B cell (primary cell): ENCODE results near the gene HES5. TPM values are rescaled to one million over a fixed set of nuclear protein-coding genes. Genes with fewer than 3 reads are reported as not detected.
A peak's percentile ranks its signal among the peaks of the same experiment; 100 is the strongest.

Experiments used
- ATAC-seq: fragments of 200-7000 bp; cut with Tn5 transposase; one replicate; pipeline ENCODE4 v1.10.0; 2021; ENCODE audit warnings: low read depth, mild to moderate bottlenecking, moderate number of reproducible peaks, moderate library complexity
- CTCF ChIA-PET: fragments of 350-600 bp; sonication (Branson Sonifier 250); formaldehyde crosslinking; loops from one replicate; lab custom pipeline; 2021; ENCODE audit warnings: antibody characterized with exemption, inconsistent platforms; lab: Charles Lee
- POLR2A ChIA-PET: fragments of 350-600 bp; sonication (Branson Sonifier 250); formaldehyde crosslinking; loops from one replicate; lab custom pipeline; 2021; ENCODE audit warnings: antibody characterized with exemption; lab: Charles Lee
- DNase-seq: peaks from one replicate; pipeline ENCODE4 v3.0.0; 2013
- H2AFZ ChIP-seq: 2 replicates; pipeline ENCODE4 v1.6.1; 2012; ENCODE audit warnings: mild to moderate bottlenecking, low read depth, low read length; ENCODE audit not compliant: insufficient read depth, poor library complexity, severe bottlenecking
- H3K27ac ChIP-seq, 2 donors: 1 replicate in 1 of 2; 2 replicates in 1 of 2; pipeline ENCODE4 v1.5.1; 2012 to 2013; ENCODE audit warnings: low read length in 2 of 2, mild to moderate bottlenecking in 2 of 2, moderate library complexity in 1 of 2
- H3K27me3 ChIP-seq, 4 experiments: fragments of 200-600 bp in 1 of 4; sonication (generic) in 1 of 4; replicated peaks in 1 of 4; 1 replicate in 2 of 4; 2 replicates in 2 of 4; pipeline versions ENCODE4 v1.6.1 to v1.7.0; 2013 to 2016; ENCODE audit warnings: low read length in 3 of 4, mild to moderate bottlenecking in 2 of 4, mixed read lengths in 1 of 4, moderate library complexity in 1 of 4; ENCODE audit not compliant: insufficient read depth in 4 of 4, control insufficient read depth in 3 of 4; ENCODE audit errors: control extremely low read depth in 1 of 4
- H3K36me3 ChIP-seq, 2 experiments: replicated peaks in 1 of 2; 1 replicate in 1 of 2; 2 replicates in 1 of 2; pipeline versions ENCODE4 v1.6.1 to v1.7.1; 2013; ENCODE audit warnings: low read length in 1 of 2; ENCODE audit not compliant: insufficient read depth in 2 of 2, control insufficient read depth in 1 of 2; ENCODE audit errors: control extremely low read depth in 1 of 2, extremely low read depth in 1 of 2
- H3K4me1 ChIP-seq, 2 donors: fragments of 200-600 bp in 1 of 2; sonication (generic) in 1 of 2; 1 replicate in 1 of 2; 2 replicates in 1 of 2; pipeline versions ENCODE4 v1.5.1 to v1.6.1; 2013 to 2017; ENCODE audit warnings: low read length in 2 of 2; ENCODE audit not compliant: control insufficient read depth in 2 of 2, insufficient read depth in 2 of 2
- H3K4me2 ChIP-seq: replicated peaks from 2 replicates; pipeline ENCODE3; 2012; ENCODE audit warnings: mild to moderate bottlenecking, low read depth, low read length; ENCODE audit not compliant: poor library complexity, severe bottlenecking
- H3K4me3 ChIP-seq, 5 experiments: fragments of 200-600 bp in 1 of 5; sonication (generic) in 1 of 5; 1 replicate in 3 of 5; 2 replicates in 2 of 5; pipeline versions ENCODE4 v1.5.1 to v1.7.0; 2011 to 2016; ENCODE audit warnings: low read length in 4 of 5, mild to moderate bottlenecking in 4 of 5, low read depth in 2 of 5, control low read depth in 1 of 5, moderate library complexity in 1 of 5; ENCODE audit not compliant: insufficient read depth in 1 of 5; ENCODE audit errors: control extremely low read depth in 1 of 5, extremely low read depth in 1 of 5
- H3K79me2 ChIP-seq: fragments of 200-600 bp; sonication (generic); one replicate; pipeline ENCODE4 v1.6.0; 2016; ENCODE audit warnings: low read length; ENCODE audit not compliant: control insufficient read depth, insufficient read depth
- H3K9ac ChIP-seq: fragments of 200-600 bp; sonication (generic); 2 replicates; pipeline ENCODE4 v1.6.1; 2017; ENCODE audit warnings: mild to moderate bottlenecking, low read length, moderate library complexity
- H3K9me3 ChIP-seq, 3 donors: one replicate each; pipeline versions ENCODE4 v1.6.1 to v1.7.1; 2013; ENCODE audit warnings: low read length in 2 of 3; ENCODE audit not compliant: control insufficient read depth in 2 of 3, insufficient read depth in 1 of 3; ENCODE audit errors: control extremely low read depth in 1 of 3
- H4K20me1 ChIP-seq: 2 replicates; pipeline ENCODE4 v1.6.0; 2012; ENCODE audit warnings: mild to moderate bottlenecking, low read length; ENCODE audit not compliant: insufficient read depth, control insufficient read depth, poor library complexity, severe bottlenecking
- H3K27ac Mint-ChIP-seq: one replicate; pipeline ENCODE4 v1.8.0; 2021; ENCODE audit warnings: mixed read lengths
- H3K27me3 Mint-ChIP-seq: one replicate; pipeline ENCODE4 v1.8.0; 2021; ENCODE audit warnings: mixed read lengths
- H3K4me1 Mint-ChIP-seq: one replicate; pipeline ENCODE4 v1.8.0; 2021; ENCODE audit warnings: mixed read lengths
- H3K4me3 Mint-ChIP-seq: one replicate; pipeline ENCODE4 v1.8.0; 2021; ENCODE audit warnings: mixed read lengths
- H3K9me3 Mint-ChIP-seq: one replicate; pipeline ENCODE4 v1.8.0; 2022; ENCODE audit warnings: mixed read lengths; ENCODE audit not compliant: insufficient read depth
- EZH2 ChIP-seq: IDR thresholded peaks from 2 replicates; pipeline ENCODE4 v1.6.1; 2012; ENCODE audit warnings: borderline replicate concordance, low read depth, mild to moderate bottlenecking, moderate library complexity, low read length; ENCODE audit not compliant: insufficient read depth, poor library complexity, severe bottlenecking
- WGBS: methylation state at CpG from one replicate; pipeline ENCODE4 v1.1.5; 2013; ENCODE audit warnings: missing lambda C conversion rate; ENCODE audit not compliant: insufficient coverage; 5-methylcytosine and 5-hydroxymethylcytosine counted together
- intact Hi-C: fragments of 100-400 bp; cut with micrococcal nuclease; formaldehyde crosslinking; loops from one replicate; pipeline ENCODE4 v1.10.0; 2022
- polyA plus RNA-seq: library from polyadenylated mRNA; depleted of rRNA; stranded (reverse); fragments of >200 nt; gene quantifications from 2 replicates; pipeline ENCODE4 v1.2.3, GENCODE V29; 2012
- total RNA-seq, 2 donors: library from RNA; stranded (reverse); fragments of 120-200 nt in 1 of 2; gene quantifications; 1 replicate in 1 of 2; 2 replicates in 1 of 2; pipeline versions ENCODE4 v1.2.3 to v1.2.4, GENCODE V29; 2013 to 2022
- TF ChIP-seq, protein P1 (sequence below): fragments of 200-600 bp; IDR thresholded peaks from one replicate; pipeline ENCODE4 v1.8.0; 2022; ENCODE audit warnings: antibody characterized with exemption, mild to moderate bottlenecking

Gene HES5
- total and polyA plus RNA-seq, 2 donors (not counting 1 experiment from before 2014, with no cell fraction given) = not detected

GRCh38 chr1:2497891-2498290 lies 32.2 kb downstream of the HES5 start:
- Histone ChIP-seq H3K9ac (no peak overlapping the region), H3K4me3 (no peak overlapping the region), H3K9me3 (peaks cover 0 to 2% (median 0%) of the 10 kb centered on the region in 3 donors), H3K79me2 (no peaks in the 10 kb centered on the region), H3K4me1 (peaks cover 80 to 88% of the 10 kb centered on the region in 2 donors), H2AFZ (no peak overlapping the region), H3K4me2 (peak overlapping the region; percentile 81), H4K20me1 (no peaks in the 10 kb centered on the region), H3K27me3 (no peaks in the 10 kb centered on the region), H3K27ac (no peak overlapping the region), H3K36me3 (no peaks in the 10 kb centered on the region)
- DNase-seq (no peak), ATAC-seq (no peak)
- intact Hi-C loops = loop anchor here (5.0 kb wide), 1 partner anchor 49 kb away; no protein-coding TSS in a partner anchor
- ChIA-PET CTCF (interaction anchor here (0.6 kb wide), 1 partner anchor 22 kb away, joined by 3 read pairs; no protein-coding TSS in a partner anchor), POLR2A (interaction anchor here (0.8 kb wide), 1 partner anchor 28 kb away, joined by 4 read pairs; the partner anchor contains the start of gene PANK4)
- H3K27ac Mint-ChIP-seq = peak overlapping the region; percentile 67
- no peaks in the 10 kb centered on the region for H3K27me3 Mint-ChIP-seq
- 57% methylated on average over 3 of the region's 4 CpGs for WGBS
- H3K4me3 Mint-ChIP-seq = peak overlapping the region; percentile 45
- H3K4me1 Mint-ChIP-seq = peaks cover 71% of the 10 kb centered on the region
- no peaks in the 10 kb centered on the region for H3K9me3 Mint-ChIP-seq
- no peak for TF ChIP-seq EZH2
- TF ChIP-seq, protein P1, sequence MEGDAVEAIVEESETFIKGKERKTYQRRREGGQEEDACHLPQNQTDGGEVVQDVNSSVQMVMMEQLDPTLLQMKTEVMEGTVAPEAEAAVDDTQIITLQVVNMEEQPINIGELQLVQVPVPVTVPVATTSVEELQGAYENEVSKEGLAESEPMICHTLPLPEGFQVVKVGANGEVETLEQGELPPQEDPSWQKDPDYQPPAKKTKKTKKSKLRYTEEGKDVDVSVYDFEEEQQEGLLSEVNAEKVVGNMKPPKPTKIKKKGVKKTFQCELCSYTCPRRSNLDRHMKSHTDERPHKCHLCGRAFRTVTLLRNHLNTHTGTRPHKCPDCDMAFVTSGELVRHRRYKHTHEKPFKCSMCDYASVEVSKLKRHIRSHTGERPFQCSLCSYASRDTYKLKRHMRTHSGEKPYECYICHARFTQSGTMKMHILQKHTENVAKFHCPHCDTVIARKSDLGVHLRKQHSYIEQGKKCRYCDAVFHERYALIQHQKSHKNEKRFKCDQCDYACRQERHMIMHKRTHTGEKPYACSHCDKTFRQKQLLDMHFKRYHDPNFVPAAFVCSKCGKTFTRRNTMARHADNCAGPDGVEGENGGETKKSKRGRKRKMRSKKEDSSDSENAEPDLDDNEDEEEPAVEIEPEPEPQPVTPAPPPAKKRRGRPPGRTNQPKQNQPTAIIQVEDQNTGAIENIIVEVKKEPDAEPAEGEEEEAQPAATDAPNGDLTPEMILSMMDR = no peak

DNA sequence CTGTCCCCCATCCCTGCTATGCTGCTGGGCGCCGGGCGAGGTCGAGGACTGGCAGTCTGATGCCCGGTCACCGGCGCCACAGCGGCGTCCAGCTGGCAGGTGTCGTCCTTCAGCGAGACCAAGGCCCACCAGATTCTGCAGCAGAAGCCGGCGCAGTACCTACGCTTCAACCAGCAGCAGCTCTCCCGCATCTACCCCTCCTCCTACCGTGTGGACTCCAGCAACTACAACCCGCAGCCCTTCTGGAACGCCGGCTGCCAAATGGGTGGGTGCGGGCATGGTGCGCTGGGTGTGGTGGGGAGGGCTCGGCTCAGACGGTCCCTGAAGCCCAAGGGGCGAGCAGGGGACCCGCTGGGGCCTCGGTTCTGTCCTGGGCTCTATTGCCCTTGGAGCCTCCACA lies 33.3 kb downstream of the HES5 start:
- intact Hi-C loops = loop anchor here (5.0 kb wide), 1 partner anchor 51 kb away; no protein-coding TSS in a partner anchor
- no peak for ATAC-seq
- ChIA-PET CTCF (interaction anchor here (1.0 to 1.5 kb wide), 3 partner anchors 51 to 82 kb away, joined by 3 to 5 read pairs (median 3); no protein-coding TSS in a partner anchor), POLR2A (interaction anchor here (0.6 to 1.6 kb wide), 4 partner anchors 29 to 105 kb away, joined by 3 to 7 read pairs (median 3); partner anchors contain the start of genes MORN1, PANK4 and RER1)
- no peaks in the 10 kb centered on the region for H4K20me1 ChIP-seq
- no peaks in the 10 kb centered on the region for H3K79me2 ChIP-seq
- H3K9me3 Mint-ChIP-seq = no peaks in the 10 kb centered on the region
- DNase-seq = no peak
- no peaks in the 10 kb centered on the region for H3K36me3 ChIP-seq
- H3K4me1 Mint-ChIP-seq = peaks cover 70% of the 10 kb centered on the region
- H3K27ac Mint-ChIP-seq = peak overlapping the region; percentile 94
- H2AFZ ChIP-seq = no peak overlapping the region
- peak overlapping the region in 2 of 5 experiments; percentile 15 to 25 for H3K4me3 ChIP-seq
- peak overlapping the region in 1 of 2 donors; percentile 59 for H3K27ac ChIP-seq
- H3K4me2 ChIP-seq = peak overlapping the region; percentile 81
- TF ChIP-seq, protein P1 = no peak
- no peak for TF ChIP-seq EZH2
- peak overlapping the region; percentile 74 for H3K4me3 Mint-ChIP-seq
- WGBS = 69% methylated on average over 11 of the region's 26 CpGs
- peaks cover 0 to 2% (median 0%) of the 10 kb centered on the region in 3 donors for H3K9me3 ChIP-seq
- H3K9ac ChIP-seq = peak overlapping the region; percentile 41
- H3K27me3 Mint-ChIP-seq = no peaks in the 10 kb centered on the region
- no peaks in the 10 kb centered on the region for H3K27me3 ChIP-seq
- H3K4me1 ChIP-seq = peaks cover 80 to 90% of the 10 kb centered on the region in 2 donors
